ENCODE measurements around the gene BTNL9.
"Not testable (repeated sequence)": the region's sequence is repeated elsewhere in the genome, so short reads cannot be mapped to it uniquely, and the experiment has no call there.

The BTNL9 gene

DNA sequence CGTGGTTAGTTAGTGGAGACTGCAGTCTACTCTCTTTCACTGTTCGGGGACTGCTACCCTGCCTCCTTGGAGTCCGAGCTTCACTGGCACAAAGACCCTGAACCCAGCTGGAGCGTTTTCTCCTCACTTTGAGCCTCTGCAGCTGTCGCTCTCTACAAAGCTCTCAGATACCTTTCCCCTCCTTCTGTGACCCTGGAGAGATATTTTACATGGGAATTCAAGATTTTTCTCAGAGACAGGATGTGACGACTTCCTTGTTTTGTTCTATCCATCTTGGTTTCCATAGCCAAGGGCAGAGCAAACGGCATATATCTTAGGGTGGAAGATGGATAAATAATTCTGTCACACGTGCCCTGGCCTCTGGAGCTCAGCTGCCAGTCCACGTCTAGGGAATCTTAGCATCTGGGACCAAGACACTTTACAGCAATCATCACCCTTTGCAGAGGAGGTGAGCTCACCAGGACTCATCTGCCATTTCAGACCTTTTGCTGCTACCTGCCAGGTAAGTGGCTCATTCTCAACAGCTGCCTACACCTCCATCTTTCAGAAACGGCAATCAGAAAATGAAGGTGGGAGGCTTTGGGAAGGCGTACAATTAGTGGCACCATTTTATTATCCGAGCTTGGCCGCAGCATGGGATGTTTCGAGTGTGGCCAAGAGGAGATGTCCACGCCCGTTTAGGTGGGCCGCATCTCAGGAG lies at the start of gene BTNL9:
Gene BTNL9 (plus strand): TSS at position 336 of the 700 bp plus-strand sequence. CDS start 5,224 bp downstream, outside the sequence.
- DNase-seq (ENCODE audit: low spot score), result no peak

DNA sequence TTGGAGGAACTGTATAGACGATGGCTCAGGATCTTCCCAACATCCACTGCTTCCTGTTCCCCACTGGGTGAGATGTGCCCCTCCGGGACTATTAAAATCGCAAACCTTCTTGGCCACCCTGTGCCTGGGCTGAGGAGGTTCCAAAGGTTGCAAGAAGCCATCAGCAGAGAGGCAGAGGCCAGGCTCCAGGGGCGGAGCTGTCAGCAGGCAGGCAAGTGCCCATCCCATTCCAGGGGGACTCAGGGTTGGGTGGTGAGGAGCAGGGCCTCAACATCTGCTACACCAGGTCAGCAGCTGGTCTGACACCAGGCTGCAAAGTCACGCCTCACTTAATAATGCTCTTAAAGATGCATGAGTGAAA lies 49.2 kb upstream of the BTNL9 start:
- no peak for DNase-seq (ENCODE audit: low spot score)

DNA sequence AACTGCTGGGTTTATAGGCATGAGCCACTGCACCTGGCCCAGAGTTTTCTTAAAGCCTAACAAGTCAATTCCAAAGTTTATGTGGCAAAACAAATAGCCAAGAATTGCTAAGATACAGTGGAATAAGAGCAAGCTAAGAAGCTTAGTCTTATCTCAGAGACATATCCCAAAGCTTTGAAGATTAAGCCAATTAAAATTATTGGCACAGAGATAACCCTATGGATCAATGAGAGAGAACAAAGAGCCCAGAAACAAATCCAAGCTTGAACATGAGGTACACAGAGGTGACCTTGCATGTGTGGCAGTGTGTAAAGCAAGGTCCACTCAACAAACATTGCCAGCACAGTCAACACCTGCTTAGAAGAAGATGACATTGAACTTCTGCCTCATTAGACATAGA lies 38.1 kb upstream of the BTNL9 start:
- DNase-seq (ENCODE audit: low spot score), result no peak

DNA sequence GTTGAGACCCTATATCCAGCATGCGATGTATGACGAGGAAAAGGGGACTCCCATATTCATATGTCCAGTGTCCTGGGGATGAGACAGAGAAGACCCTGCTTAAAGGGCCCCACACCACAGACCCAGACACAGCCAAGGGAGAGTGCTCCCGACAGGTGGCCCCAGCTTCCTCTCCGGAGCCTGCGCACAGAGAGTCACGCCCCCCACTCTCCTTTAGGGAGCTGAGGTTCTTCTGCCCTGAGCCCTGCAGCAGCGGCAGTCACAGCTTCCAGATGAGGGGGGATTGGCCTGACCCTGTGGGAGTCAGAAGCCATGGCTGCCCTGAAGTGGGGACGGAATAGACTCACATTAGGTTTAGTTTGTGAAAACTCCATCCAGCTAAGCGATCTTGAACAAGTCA lies 34.3 kb upstream of the BTNL9 start:
- DNase-seq (ENCODE audit: low spot score), result no peak

DNA sequence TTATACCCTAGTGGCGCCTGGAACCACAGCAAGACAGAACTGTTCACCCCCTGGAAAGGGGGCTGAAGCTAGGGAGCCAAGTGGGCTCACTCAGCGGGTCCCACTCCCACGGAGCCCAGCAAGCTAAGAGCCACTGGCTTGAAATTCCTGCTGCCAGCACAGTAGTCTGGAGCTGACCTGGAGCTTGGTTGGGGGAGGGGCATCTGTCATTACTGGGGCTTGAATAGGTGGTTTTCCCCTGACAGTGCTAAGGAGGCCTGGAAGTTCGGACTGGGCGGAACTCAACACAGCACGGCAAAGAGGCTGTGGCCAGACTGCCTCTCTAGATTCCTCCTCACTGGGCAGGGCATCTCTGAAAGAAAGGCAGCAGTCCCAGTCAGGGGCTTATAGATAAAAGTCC lies 31.9 kb upstream of the BTNL9 start:
- DNase-seq (ENCODE audit: low spot score), result no peak

DNA sequence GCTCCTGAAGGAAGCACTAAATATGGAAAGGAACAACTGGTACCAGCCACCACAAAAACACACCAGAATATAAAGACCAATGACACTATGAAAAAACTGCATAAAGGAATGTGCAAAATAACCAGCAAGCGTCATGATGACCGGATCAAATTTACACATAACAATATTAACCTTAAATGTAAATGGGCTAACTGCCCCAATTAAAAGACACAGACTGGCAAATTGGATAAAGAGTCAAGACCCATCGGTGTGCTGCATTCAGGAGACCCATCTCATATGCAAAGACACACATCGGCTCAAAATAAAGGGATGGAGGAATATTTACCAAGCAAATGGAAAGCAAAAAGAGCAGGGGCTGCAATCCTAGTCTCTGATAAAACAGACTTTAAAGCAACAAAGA lies 30.0 kb upstream of the BTNL9 start:
- not testable (repeated sequence) for DNase-seq (ENCODE audit: low spot score)

DNA sequence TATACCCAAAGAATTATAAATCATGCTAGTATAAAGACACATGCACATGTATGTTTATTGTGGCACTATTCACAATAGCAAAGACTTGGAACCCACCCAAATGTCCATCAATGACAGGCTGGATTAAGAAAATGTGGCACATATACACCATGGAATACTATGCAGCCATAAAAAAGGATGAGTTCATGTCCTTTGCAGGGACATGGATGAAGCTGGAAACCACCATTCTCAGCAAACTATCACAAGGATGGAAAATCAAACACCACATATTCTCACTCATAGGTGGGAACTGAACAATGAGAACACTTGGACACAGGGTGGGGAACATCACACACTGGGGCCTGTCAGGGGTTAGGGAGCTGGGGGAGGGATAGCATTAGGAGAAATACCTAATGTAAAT lies 25.4 kb upstream of the BTNL9 start:
- not testable (repeated sequence) for DNase-seq (ENCODE audit: low spot score)

DNA sequence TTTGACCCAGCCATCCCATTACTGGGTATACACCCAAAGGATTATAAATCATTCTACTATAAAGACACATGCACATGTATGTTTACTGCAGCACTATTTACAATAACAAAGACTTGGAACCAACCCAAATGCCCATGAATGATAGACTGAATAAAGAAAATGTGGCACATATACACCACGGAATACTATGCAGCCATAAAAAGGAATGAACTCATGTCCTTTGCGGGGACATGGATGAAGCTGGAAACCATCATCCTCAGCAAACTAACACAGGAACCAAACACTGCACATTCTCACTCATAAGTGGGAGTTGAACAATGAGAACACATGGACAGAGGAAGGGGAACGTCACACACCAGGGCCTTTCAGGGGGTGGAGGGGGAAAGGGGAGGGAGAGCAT lies 22.6 kb upstream of the BTNL9 start:
- DNase-seq (ENCODE audit: low spot score), result not testable (repeated sequence)

DNA sequence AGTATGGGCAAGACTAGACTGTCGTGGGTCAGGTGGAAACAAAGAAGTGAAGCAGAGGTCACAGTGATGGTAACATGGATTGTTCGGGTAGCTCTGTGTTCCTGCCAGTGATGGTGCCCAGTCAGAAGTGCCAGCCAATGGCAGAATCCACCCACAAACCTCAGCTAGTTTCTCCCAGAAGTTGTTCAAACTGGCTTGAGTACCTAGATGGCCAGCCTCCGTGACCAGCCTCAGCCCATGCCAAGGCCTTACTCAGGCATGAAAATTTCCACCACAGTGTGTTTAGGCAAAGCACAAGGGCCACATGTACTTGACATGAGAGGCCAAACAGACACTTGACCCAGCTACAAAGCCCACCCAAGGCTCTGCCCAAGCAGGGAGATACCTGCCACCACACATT lies 19.4 kb upstream of the BTNL9 start:
- no peak for DNase-seq (ENCODE audit: low spot score)

DNA sequence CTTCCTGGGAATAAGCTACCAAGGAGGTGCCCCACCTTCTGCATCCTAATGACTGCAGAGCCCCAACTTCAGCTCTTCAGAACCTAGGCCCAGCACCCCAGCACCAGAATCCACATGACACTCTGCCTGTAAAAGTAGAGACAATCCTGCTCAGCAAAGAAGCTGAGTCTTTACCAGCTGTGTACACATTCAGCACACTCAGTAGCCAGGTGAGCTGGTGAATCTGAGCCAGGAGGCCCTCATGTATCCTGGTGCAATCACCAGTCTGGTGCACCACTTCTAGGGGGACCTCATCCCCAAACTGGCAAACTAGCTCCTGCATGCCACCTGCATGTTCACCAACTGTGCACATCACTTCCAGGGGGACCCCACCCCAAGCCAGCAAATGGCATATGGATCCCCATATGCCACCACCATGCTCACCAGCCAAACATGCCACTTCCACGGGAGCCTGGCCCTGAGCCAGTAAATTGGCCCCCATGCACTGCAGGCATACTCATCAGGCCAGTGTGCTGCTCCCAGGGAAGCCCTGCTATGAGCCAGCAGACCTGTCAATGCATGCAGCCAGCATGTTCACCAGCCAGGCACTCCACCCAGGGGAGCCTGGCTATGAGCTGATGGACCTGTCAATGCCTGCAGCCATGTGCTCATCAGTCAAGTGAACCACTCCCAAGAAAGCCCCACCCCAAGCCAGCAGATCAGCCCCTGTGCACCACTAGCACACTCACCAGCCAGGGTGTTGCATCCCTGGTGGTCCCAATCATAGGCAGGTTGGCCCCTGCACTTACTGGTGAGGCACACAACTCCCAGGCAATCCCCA lies 15.6 kb upstream of the BTNL9 start:
- DNase-seq (ENCODE audit: low spot score), result no peak

DNA sequence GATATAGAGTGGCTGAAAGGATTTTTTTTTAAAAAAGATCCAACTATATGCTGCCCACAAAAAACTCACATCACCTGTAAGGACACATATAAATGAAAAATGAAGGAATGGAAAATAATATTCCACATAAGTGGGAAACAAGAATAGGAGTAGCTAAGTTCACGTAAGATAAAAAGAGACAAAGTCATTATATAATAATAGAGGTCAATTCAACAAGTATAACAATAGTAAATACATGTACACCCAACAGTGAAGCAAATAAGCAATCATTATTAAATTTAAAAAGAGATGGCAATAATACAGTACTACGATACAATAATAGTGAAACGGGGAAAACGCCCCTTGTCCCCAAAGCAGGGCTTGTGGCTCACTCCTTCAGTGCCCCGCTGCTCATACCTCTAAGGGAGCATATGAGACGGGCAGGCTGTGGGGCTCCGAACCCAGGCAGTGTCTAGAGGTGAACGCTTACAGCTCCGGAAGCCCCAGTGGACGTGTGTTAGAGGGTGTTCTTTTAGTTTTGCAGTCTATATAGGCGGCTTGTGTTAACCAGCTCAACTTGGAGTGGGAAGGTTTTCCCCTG lies 12.5 kb upstream of the BTNL9 start:
- no peak for DNase-seq (ENCODE audit: low spot score)

DNA sequence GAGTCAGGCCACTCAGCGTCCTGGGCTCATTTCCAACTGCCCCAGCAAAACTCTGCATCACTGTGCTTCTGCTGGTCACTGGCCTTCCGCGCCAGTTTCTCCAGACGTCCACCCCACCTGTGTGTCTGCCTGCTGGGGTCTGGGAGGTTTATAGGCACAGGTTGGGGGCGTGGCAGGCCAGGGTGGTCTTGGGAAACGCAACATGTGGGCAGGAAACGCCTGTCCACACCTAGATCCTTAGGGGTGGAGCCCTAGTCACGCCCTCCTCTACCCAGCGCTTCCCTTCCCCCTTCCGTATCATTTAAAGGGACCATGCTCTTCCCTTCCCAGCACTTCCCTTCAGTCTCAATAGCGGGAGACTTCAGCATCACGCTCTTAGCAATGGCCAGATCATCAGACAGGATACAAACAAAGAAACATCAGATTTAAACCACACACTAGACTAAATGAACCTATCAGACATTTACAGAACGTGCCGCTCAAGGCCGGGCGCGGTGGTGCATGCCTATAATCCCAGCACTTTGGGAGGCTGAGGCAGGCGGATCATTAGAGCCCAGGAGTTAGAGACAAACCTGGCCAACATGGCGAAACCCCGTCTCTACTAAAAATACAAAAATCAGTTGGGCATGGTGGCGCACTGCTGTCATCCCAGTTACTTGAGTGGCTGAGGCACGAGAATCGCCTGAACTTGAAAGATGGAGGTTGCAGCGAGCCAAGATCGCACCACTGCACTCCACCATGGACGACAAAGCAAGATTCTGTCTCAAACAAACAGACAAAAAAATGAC lies 11.8 kb upstream of the BTNL9 start:
- no peak for DNase-seq (ENCODE audit: low spot score)

DNA sequence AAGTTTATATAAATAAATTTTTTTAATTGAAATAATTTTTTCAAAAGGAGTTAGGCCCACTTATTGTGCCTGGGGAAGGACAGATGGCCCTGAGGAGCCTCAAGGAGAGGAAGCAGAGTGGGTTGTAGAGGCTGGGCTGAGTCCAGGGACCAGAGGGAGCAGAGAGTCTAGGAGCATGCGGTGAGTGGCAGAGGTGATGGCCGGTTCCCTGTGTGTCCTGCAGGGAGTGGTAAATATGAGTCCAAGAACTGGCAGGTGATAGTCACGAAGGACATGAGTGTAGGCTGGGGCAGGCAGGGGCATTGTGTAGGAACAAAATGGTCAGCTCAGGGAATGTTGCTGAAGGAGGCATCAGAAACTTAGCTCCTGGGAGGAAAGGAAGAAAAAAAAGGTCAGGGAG lies 8.3 kb upstream of the BTNL9 start:
- DNase-seq (ENCODE audit: low spot score), result no peak

DNA sequence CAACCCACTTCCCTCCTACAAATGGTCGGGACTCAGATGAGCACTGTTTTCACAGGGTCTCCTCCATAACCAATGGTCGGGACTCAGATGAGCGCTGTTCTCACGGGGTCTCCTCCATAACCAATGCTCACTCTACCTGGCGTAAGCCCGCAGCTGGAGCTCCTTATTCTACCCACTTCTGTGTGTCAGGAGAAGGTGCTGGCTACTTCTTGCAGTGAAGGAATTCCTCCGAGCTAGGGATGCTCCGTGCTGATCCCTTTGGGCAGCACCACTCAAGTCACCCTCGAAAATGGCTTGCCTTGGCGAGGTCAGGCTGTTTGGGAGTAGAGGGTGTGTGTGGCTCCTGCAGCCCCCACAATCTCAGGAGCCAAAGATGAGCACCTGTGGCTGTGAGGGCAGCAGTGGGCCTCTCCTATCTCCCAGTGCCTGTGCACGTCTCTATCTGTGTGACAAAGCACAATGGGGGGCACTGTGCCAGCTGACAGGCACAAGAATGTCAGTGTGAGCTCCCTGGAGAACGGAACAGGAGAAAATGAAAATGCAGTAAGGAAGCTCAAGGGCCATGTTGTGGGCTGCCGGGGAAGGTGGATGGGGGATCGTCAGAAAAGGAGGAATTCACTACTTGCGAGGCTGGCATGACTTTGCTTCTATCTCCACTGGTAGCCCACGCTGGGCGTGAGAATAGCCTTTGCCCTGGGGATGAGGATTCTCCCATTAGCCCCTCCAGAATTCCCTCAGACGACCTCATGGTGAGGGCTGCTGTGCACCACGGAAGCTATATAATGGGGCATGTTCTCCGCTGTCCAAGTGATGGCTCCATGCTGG lies 3.9 kb upstream of the BTNL9 start:
- no peak for DNase-seq (ENCODE audit: low spot score)

DNA sequence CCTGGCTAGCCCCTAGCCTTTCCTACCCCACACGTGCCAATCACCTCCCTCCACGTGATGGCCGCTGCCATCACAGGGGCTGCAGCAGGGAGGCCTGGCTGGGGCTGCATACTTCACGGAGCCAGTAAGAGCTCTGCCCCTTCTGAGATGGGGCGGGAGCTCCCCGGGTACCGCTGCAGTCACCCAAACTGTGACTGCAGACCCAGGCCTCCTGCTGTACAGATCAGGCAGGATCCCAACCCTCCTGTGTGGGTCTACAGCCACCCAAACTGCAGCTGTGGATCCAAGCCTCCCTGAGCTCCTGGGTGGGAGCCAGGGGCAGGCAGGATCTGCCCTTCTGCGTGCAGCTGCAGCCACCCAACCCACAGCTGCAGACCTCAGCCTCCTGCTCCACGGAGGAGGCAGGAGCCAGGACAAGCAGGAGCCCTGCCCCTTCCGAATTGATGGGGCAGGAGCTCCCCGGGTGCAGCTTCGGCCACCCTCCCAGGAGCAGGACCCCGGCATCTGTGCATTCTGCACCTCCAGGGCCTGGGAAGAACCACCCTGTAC lies 3.2 kb upstream of the BTNL9 start:
- DNase-seq (ENCODE audit: low spot score), result no peak

DNA sequence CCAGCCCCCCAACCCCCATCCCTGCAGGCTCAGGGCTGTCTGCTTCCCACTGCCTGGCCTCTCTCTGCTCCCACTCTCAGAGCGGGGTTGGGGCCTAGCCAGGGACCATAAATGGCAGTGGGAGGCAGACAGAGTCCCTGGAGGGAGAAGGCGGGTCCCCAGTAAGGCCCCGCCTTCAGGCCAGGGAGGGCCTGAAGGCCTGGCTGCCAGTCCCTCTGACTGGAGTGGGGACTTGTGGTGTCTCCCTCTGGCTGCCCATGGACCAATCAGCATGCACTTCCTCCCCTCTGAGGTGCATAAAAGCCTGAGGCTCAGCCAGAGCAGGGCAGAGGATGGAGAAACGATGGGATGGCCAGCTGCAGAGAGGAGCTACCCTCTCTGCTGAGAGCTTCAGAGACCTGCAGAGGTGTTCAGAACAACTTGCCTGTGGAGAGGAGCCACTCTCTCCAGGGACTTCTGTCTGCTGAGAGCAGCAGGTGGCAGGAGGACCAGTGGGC lies 2.7 kb upstream of the BTNL9 start:
- no peak for DNase-seq (ENCODE audit: low spot score)

DNA sequence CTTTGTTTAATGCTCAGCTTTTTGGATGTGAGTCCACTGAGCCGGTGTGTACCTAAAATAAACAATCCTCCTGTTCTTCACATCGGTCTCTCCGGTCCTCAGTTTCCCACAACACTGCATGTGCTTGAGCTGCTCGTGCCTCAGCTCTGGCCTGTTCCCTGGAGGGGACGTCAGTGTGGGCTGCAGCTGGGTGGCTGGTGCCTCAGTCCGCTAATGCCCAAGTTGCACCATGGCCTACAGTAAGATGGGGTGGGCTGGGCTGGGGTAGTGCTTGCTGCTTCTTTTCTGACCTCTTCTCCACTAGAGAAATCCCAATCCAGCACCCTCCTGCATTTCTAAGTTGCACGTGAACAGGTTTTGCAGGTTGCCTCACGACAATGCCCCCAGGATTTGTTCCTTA lies 595 bp upstream of the BTNL9 start:
- DNase-seq (ENCODE audit: low spot score), result no peak

DNA sequence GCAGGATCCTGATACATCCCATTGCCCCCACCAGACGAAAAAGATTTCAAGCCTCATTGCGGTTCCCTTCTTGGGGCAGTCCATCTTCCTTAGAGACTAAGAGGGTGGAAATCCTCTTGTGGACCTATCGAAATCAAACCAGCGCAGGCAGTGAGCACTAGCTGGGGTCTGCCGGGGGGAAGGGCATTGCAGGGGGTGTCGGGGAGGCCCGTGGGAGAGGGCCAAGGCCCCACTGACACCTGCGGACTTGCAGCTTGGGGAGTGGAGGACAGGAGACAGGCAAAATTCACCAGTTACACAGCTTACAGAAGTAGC lies 522 bp downstream of the BTNL9 start:
- no peak for DNase-seq (ENCODE audit: low spot score)

DNA sequence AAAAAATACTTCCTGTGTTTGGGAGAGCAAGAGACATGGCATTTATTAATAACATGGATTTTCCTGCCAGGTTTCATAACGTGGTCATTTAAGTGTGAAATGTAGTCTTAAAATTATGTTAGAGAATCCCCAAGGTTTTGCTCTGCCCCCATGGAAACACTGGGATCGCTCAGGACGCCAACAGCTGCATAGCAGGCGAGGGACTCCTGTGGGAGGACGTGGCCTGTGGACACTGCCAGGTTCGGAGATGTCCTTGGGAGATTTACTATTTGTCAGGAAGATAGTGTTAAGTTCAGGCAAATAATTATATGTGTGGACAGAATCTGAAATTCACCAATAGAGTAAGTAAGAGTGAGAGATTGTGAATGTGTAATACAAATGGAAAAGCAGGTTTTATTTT lies 977 bp downstream of the BTNL9 start:
- no peak for DNase-seq (ENCODE audit: low spot score)

DNA sequence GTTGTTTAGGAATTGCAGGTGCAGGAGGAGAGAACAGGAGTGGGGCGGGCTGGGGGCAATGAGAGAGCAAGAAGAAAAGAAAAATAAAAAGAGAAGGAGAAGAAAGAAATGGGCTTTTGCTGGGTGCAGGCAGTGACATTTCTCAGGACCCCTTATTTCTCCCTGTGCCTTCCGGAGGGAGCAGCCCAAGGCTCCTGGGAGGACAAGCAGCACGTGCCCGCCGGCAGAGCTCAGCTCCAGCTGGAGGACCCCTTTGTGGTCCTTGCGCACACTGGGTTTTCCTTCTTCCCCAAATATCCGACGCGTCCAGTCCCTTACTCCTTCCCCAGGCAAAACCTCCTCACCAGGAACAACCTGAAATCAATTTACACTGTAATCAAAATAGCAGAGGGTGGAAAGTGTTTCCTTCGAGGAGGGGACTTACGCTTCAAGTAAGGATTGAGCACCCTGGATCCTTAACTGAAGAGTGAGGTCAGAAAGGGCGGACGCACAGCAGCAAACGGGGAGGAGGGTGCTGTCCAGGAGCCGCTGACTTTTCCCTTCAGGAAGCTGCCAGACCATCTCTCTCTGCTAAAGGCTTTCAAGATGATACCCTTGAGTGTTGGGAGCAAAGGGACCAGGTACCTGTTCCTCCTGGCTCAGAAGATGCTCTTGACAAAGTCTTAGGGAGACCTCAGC lies 2.1 kb downstream of the BTNL9 start:
- no peak for DNase-seq (ENCODE audit: low spot score)

DNA sequence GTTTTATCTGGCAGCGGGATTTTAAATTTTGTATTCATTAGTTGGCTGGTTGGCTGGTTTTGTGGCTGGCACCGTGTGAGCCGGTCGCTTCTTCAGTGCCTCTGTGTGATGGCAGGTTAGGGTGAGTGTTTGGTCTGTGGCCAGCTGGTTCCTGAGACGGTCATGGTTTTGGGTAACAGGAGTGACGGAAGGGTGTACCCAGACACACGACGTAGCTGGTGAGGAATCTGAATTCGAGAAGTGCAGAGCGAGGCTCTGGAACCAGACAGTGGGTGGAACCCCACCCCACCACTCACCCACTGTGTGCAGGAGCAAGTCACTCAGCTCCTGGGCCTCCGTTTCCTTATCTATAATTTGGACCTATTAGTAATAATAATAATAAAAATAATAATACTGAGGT lies 2.7 kb downstream of the BTNL9 start:
- DNase-seq (ENCODE audit: low spot score), result no peak
